Vagina (tissue), 2 donors: ENCODE measurements around the gene ID1.

ENCODE experiments used
- POLR2A ChIP-seq, 2 donors: fragments of 450-650 bp; IDR thresholded peaks; one replicate each; pipeline ENCODE4 v1.6.1; 2017; ENCODE audit warnings: antibody characterized with exemption in 2 of 2, mild to moderate bottlenecking in 2 of 2, moderate library complexity in 2 of 2
- POLR2AphosphoS5 ChIP-seq, 2 donors: sonication (generic); formaldehyde crosslinking; IDR thresholded peaks; one replicate each; pipeline ENCODE4 v1.9.0; 2017; ENCODE audit warnings: antibody characterized with exemption in 2 of 2, mild to moderate bottlenecking in 2 of 2, low read depth in 1 of 2; ENCODE audit not compliant: insufficient read depth in 1 of 2
- TF ChIP-seq, protein P1 (sequence below), 3 experiments: fragments of 450-650 bp in 2 of 3; fragments of 200-600 bp in 1 of 3; sonication (generic) in 1 of 3; IDR thresholded peaks; one replicate each; pipeline ENCODE4 v1.5.1; 2017 to 2019; ENCODE audit warnings: antibody characterized with exemption in 3 of 3, mild to moderate bottlenecking in 2 of 3, moderate library complexity in 2 of 3

DNA sequence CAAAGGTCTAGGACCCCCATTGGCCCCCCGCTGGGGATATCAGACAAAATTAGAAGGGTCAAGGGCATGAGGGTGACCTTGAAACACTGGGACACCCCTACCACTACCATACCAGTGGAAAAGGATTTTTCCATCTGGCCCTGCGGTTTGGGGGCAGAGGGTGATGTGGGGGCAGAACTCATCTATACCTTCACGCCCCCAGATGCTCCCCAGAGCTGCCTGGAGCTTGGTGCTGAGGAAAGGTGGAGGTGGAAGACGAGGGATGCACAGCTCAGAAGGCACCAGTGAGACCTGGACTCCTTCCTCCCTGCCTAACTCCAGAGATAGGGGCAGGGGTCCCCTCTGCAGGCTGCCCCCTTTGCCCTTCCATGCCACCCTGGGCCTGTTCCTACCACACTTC is 33.7 kb downstream of the ID1 start:
- TF ChIP-seq, protein P1, sequence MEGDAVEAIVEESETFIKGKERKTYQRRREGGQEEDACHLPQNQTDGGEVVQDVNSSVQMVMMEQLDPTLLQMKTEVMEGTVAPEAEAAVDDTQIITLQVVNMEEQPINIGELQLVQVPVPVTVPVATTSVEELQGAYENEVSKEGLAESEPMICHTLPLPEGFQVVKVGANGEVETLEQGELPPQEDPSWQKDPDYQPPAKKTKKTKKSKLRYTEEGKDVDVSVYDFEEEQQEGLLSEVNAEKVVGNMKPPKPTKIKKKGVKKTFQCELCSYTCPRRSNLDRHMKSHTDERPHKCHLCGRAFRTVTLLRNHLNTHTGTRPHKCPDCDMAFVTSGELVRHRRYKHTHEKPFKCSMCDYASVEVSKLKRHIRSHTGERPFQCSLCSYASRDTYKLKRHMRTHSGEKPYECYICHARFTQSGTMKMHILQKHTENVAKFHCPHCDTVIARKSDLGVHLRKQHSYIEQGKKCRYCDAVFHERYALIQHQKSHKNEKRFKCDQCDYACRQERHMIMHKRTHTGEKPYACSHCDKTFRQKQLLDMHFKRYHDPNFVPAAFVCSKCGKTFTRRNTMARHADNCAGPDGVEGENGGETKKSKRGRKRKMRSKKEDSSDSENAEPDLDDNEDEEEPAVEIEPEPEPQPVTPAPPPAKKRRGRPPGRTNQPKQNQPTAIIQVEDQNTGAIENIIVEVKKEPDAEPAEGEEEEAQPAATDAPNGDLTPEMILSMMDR (IDR thresholded peaks at IDR 0.05): no peak
- TF ChIP-seq POLR2AphosphoS5 (IDR thresholded peaks at IDR 0.05; ENCODE audit: insufficient read depth in 1 of 2, low read depth in 1 of 2): no peak
- TF ChIP-seq POLR2A (IDR thresholded peaks at IDR 0.05): no peak
